HG03457 (cell line): ENCODE results near the gene HMOX2.
A peak's percentile ranks its signal among the peaks of the same experiment; 100 is the strongest.

Source experiments
- ATAC-seq: cut with Tn5 transposase; IDR thresholded peaks from one replicate; pipeline ENCODE4 v1.9.1; 2021; ENCODE audit warnings: moderate number of reproducible peaks; ENCODE audit not compliant: unreplicated experiment

Gene HMOX2

DNA sequence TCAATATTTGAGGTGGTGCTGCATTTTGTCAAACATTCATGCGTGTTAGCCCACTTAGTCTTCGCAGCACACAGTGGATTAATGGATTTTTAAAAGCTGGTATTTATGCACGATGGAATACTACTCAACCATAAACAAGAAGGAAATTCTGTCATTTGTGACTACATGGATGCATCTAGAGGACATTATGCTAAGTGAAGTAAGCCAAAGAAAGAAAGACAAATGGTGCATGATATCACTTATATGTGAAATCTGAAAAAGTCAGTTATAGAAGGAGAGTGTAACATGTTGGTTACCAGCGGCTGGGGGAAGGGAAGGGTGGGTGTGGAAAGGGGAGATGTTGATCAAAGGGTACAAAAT is 23.0 kb downstream of the HMOX2 start:
- no peak for ATAC-seq

DNA sequence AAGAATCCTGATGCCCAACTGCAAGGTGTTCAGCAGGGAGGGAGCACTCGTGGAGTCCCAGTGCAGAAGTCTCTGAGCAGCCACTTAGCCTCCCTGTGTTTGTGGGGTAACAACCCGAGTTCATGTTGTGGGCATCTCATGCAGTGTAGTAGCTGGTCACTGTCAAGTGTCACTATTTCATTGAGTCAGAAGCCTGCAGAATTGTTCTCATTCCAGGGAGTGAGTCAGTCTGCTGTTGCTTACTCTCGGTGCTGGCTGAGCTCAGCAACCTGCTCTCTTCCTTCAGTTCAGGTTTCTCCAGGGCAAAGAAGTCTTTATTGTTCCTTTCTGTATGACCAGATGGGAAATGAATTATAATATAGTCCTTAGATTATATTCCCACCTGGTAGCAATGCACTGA is 24.1 kb downstream of the HMOX2 start:
- no peak for ATAC-seq

DNA sequence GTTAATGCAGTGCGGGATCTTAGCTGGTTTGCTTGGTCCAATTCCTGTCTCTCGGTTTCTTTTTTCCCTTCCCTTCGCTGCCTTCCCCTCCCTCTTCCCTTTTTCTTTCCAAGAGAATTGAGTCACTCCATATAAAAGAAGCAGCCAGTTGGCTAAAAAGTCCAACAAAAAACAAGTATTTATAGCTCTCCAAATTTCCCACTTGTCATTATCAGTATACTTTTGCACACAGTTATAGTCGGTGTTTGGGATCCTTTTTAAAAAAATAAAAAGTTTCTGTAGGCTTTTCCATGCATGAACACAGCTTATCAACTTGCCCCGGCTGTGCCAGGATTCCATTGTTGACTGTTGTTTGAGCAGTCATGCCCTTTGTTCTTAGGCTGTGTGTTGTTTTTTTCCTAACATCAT is 24.9 kb downstream of the HMOX2 start:
- no peak for ATAC-seq

DNA sequence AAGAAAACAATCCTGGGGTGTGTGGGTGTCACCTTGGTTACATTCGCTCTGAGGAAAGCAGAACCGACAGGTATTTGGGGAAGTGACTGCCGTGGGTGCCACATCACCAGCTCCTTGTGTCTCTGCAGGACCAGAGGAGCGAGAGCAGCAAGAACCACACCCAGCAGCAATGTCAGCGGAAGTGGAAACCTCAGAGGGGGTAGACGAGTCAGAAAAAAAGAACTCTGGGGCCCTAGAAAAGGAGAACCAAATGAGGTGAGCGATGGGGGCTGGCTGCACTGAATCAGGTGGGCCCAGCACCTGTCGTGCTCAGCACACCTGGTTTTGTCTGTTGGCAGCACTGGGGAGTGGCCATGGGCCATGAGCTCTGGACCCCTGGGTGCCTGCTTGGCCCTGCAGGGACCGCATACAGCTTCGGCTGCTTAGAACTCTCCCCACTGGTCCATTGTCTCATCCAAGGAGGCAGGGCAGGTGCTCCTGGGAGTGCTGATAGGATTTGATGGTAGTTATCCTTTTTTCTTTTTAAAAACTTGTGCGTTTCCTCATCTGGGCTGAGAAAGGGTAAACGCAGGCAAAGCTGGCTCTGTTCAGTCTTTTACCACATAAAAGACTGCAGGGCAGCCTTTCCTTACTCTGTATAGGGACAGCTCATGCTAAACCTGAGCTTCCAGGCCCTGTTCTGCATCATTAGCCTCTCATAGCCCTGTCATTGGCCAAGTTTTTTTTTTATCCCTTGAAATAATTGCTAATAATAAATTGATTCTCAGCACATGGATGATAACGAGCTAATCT is 29.4 kb downstream of the HMOX2 start:
- no peak for ATAC-seq

DNA sequence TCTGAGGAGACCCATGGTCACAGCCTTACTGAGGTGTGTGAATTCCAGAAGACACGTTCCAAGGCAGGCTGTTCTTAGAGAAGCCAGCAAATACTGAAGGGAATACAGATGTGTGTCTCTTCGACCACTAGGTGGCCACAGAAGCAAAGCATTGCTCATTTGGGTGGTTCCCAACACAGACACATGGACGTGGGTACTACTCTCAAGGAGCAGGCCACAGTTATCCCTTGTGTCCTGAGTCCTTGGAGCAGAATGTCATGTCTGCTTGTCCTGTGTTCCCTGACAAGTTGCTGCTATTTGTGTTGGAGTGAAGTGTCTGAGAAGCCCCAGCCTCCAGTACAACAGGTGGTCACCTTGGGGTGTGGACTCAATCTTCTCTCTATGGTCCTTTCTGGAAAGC is 30.3 kb downstream of the HMOX2 start:
- no peak for ATAC-seq

DNA sequence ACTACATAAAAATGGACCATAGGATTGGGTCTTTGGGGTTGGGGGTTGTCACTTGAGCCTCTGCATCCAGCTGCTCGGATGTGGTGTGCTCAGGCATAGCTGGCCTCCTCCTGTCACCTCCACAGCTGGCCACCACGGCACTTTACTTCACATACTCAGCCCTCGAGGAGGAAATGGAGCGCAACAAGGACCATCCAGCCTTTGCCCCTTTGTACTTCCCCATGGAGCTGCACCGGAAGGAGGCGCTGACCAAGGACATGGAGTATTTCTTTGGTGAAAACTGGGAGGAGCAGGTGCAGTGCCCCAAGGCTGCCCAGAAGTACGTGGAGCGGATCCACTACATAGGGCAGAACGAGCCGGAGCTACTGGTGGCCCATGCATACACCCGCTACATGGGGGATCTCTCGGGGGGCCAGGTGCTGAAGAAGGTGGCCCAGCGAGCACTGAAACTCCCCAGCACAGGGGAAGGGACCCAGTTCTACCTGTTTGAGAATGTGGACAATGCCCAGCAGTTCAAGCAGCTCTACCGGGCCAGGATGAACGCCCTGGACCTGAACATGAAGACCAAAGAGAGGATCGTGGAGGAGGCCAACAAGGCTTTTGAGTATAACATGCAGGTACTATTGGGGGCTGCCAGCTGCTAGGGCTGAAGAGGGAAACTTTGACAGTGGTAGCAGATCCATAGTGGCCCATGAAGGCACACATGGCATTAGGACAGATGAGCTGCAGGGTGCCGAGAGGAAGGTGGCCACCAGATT is 31.6 kb downstream of the HMOX2 start:
- no peak for ATAC-seq

DNA sequence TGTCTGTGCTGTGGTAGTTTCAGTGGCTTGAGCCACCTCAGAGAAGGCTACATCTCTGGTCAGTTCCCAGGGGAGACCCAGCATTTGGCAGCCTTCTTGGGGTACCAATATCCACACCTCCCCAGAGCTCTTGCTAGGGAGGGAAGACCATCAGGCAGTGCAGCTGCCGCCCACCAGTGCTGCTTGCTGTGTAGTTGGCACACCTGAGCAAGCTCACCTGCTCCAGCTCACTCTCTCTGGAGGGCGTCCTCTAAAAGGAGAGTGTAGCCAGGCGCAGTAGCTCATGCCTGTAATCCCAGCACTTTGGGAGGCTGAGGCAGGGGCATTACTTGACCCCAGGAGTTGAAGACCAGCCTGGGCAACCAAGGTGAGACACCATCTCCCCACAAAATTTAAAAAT is 32.6 kb downstream of the HMOX2 start:
- ATAC-seq, result no peak

DNA sequence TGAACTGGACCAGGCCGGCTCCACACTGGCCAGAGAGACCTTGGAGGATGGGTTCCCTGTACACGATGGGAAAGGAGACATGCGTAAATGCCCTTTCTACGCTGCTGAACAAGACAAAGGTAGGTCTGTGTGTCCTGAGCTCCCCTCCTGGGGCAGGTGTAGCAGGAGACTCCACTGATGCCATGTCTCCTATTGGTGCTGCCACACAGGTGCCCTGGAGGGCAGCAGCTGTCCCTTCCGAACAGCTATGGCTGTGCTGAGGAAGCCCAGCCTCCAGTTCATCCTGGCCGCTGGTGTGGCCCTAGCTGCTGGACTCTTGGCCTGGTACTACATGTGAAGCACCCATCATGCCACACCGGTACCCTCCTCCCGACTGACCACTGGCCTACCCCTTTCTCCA is 33.2 kb downstream of the HMOX2 start:
- no peak for ATAC-seq

DNA sequence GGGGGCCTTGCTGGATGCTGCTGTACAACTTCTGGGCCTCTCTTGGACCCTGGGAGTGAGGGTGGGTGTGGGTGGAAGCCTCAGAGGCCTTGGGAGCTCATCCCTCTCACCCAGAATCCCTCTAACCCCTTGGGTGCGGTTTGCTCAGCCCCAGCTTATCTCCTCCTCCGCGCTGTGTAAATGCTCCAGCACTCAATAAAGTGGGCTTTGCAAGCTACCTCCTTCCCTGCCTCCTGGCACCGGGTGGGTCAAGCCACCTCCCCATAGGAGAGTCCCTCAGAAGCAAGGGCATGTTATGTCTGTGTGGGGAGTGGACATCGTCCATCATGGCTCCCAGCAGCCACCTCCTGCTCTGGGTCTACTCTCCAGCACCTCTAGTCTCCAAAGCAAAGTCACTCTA is 33.9 kb downstream of the HMOX2 start:
- no peak for ATAC-seq

DNA sequence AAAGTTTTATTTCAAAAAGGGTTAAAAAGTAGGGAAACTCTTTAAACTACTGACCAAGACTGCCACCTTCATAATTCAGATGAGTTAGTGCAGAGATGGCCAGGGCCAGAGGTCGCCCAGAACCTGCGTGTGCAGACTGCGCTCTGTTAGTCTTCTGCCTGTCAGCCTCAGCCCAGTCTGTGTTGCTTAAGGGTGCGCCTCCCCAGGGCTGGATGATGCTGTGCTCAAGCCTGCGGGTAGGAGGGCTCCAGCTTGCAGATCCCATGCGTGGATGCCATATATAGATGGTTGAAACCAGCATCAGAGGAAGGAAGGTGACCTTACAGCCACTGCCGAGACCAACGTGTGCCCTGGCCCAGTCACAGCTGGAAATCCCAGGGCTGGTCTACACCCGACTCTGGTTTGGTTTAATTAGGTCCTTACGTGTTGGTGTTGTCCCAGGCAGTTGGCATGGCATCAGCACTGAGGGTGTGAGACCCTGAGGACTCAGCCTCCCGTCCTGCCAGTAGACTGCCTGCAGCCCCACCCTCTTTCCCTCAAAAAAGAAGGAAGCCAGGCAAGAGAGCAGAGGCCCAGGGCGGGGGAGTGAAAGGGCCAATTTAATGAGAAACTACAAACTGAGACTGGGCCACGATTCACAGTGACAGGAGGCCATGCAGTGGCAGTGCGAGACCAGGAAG is 34.7 kb downstream of the HMOX2 start:
- ATAC-seq, result no peak

DNA sequence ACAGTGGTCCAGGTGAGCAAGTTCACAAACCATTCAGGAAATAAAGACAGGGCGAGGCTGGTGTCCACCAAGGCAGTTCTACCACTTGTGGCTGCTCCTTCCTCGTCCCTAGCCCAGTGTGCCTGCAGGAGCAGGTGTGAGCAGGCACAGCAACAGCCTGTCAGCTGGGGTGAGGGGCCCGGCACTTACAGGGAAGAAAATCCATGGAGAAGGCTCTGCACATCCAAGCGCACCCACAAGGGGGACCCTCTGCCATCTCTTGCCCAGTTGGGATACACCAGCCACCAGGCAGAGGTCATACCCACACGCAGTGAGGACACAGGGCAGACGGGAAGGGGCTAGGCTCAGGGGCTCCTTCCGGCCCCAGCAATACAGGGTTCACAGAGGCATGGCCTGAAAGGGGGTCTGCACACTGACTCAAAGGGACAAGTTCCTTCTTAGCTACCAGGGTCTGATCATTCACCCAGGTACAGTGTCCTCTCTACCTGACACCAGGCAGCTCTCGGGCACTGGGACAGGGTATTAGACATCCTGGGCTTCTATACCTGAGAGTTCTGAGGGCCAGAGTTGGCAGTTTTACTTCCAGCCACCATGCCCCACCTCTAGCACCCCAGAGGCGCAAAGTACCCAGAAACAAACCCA is 35.4 kb downstream of the HMOX2 start:
- no peak for ATAC-seq

DNA sequence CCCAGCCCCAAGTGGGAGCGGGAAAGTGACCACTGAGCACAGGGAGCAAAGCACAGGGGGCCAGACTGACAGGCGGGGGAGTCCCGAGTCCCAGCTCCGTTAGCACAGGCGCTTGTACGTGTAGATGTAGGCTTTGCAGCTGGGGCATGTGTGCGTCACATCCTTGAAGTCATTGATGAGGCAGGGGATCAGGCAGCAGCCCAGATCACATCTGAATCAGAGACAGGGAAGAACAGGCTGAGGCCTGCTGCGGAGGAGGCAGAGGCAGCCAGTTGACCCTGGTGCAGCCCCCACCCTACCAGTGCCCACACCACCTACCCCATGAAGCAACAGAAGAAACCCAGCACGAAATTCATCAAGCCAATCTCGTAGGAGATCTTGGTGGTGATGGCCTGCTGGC is 36.3 kb downstream of the HMOX2 start:
- ATAC-seq, result no peak

DNA sequence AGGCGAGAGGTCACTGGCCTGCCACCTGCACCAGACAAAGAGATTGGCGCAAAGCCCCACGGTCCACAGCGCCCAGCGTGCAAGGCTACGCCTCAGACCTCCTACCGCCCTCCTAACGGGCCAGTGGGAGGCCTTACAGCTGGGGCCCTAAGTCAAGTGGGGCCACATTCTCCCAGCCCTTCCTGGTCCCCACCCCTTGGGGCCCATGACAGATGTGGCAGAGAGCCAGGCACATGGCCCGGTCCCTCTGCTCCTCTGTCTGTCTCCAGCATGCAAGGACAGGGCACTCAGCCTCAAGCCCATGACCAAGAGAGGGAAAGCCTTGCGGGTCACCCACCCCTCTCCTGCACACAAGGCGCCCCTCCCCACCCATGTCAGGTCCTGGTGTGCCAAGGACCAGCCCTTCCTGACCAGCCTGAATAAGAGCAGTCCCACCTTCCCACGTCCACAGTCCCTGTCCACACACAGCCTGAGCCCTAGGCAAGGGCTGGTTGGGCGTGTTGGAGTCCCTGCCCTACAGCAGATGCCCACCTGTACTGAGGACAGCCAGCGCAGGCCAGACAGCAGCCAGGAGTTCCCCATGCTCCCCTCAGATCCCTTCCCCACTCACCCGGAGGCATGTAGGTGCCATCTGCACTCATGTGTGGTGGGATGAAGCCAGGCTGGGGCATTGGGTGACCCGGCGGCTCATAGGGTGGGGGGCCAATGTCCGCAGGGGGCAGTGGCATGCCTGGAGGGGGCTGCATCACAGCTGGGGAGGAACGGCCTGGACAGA is 37.1 kb downstream of the HMOX2 start:
- ATAC-seq, result no peak

DNA sequence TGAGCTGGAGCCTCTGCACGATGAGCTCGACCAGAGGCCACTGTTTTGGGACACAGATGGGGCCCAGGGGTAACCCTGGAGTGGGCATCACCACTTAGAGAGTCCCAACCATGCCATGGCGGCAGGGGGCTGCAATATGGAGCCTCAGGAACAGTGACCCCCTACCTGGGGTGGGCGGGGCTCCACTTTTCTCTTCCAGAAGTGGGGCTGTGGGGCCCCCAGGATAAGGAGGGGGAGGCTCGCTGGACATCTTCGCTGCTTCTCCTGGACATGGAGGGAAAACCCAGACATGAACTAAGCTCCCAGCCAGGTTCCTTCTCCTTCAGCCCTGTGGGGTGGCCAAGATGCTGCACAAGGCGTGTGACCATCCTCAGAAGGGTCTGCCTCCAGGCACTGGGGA is 37.7 kb downstream of the HMOX2 start:
- no peak for ATAC-seq

DNA sequence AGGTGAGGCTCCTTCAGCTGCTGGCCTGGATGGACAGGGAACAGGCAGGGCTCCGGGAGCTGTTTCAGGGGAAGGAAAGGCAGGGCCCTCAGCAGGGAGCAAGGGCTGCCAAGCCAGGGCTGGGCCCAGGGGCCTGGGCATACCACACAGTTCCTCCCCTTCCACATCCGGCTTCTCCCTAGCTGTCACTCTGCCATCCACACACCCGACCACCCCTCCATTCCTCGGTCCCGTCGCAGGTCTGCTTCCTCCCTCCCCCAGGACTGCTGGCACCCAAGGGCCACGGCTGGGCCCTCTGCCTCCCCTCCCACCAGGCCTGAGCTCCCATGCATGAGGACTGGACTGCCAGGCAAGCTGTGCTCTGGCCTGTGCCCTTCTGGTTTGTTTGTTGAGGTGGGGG is 38.4 kb downstream of the HMOX2 start:
- ATAC-seq, result no peak

DNA sequence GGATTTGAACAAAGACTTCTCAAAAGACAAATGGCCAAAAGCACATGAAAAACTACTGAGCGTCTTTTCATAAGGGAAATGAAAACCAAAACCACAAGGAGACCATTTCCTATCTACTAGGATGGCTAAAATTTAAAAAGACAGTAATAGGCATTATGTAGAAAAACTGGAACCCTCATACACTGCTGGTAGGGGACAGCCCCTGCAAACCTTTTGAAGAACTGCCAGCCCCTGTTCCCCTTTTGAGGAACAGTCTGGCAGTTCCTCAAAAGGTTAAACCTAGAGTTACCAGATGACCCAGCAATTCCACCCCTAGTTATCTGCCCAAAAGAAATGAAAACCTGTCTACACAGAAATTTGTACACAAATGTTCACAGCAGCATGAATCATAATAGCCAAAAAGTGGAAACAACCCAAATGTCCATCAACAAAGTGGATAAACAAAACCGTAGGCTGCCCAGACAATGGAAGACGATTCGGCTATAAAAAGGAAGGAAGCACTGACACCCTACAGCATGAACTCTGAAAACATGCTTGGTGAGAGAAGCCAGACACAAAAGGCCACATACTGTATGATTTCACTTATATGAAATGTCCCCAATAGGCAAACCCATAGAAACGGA is 39.5 kb downstream of the HMOX2 start:
- ATAC-seq, result peak; percentile 44

DNA sequence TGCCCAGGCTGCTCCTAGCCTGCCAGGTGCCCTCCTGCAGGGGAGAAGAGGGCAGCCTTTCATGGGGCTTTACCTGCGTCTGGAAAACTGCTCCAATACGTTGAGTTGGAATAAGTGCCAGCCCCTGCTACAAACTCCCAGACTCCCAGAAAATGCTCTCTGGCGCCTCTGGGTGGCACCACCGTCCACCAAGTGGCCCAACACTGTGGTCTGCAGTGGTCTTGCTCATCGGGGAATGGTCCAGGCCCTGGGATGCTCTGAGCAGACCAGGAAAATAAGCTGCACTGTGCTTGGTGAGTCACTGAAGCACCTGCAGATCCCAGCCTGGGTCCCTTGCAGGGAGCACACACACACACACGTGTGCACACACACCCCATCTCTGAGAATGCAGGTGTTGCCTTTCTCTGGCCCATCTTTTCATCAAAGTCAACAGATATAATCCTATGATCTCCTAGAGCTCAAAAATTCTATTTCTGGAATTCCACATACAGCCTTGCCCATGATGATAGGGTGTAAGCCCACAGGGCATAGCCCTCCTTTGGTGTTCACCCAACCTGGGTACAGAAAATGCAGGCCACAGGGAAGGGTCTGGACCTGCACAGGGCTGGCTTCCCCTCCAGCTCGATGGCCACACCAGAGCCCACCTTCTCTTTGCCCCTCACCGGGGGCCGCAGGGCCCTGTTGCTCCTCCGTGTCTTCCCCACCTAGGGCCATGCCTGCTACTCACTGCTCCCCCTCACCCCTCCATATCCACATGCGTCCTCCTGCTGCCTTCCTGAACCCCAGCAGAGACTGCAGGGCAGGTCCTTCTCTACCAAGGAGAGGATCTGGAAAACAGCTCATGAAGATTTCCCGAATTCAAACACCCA is 41.8 kb downstream of the HMOX2 start:
- no peak for ATAC-seq

DNA sequence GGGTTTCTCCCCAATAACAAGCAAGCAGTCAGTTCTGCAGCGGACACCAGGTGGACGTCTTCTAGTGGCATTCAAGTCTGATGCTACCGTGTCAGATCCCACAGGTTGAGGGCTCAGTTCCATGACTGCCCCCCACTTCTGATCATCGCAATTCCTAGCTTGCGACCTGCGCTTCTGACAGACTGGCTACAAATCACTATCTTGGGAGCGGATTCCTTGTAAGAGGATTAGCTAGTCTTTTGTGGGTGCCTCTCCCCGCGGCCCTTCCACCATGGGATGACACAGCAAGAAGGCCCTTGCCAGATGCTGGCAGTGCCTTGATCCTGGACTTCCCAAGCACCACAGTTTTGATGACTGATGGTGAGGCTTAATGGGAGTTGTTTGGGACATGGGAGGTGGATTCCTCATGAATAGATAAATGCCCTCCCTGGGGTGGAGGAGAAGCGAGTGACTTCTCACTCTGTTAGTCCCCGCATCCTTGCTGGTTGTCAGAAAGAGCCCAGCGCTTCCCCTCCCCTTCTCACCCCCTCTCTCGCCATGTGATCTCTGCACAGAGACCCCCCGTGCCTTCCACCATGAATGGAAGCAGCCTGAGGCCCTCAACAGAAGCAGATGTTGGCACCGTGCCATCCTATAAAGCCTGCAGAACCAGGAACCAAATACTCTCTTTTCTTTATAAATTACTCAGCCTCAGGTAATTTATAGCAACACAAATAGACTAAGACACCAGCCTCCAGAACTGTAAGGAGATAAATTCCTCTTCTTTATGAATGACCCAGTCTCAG is 43.3 kb downstream of the HMOX2 start:
- no peak for ATAC-seq

DNA sequence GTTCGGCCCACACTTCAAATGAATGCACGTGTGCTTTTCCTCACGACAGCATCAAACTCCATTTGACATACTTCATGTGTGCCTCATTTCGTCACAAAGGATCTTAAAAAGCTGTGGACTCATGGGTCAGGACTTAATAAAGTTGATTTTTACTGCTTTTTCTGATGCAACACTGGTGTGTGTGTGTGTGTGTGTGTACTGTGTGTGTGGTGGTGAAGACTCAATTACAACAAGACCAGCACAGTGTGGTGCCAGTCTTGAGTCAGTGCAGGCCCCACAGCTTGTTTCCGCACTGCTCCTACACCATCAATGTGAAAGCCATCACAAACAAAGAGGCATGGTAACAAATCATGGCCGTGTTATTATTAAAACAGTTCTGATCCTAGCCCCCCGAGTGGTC is 44.7 kb downstream of the HMOX2 start:
- ATAC-seq, result no peak
